Fibroblast of lung (primary cell): ENCODE measurements around the gene CD6. TPM values are rescaled to one million over a fixed set of nuclear protein-coding genes. Genes with fewer than 3 reads are reported as not detected.

ENCODE experiments used
- DNase-seq, 2 donors: peaks; one replicate each; pipeline versions ENCODE4 v3.0.0 to v3.0.0-alpha.2; 2010; ENCODE audit warnings: low read depth in 2 of 2
- H2AFZ ChIP-seq: 2 replicates; pipeline ENCODE4 v1.5.1; 2012; ENCODE audit warnings: low read length, control low read depth, inconsistent platforms
- H3K27ac ChIP-seq: 2 replicates; pipeline ENCODE4 v1.5.1; 2011; ENCODE audit warnings: low read length, control low read depth; ENCODE audit not compliant: insufficient read depth
- H3K27me3 ChIP-seq: 2 replicates; pipeline ENCODE4 v1.5.1; 2011; ENCODE audit warnings: mild to moderate bottlenecking, low read length; ENCODE audit not compliant: control insufficient read depth, insufficient read depth
- H3K36me3 ChIP-seq: 2 replicates; pipeline ENCODE4 v1.5.1; 2011; ENCODE audit warnings: low read length; ENCODE audit not compliant: control insufficient read depth, insufficient read depth
- H3K4me1 ChIP-seq: 2 replicates; pipeline ENCODE4 v1.5.1; 2011; ENCODE audit warnings: low read length; ENCODE audit not compliant: control insufficient read depth, insufficient read depth; ENCODE audit errors: extremely low read depth
- H3K4me2 ChIP-seq: 2 replicates; pipeline ENCODE4 v1.5.1; 2011; ENCODE audit warnings: low read length, control low read depth; ENCODE audit not compliant: insufficient read depth; ENCODE audit errors: extremely low read depth
- H3K4me3 ChIP-seq, 4 experiments: fragments of 200-600 bp in 1 of 4; sonication (generic) in 1 of 4; replicated peaks in 1 of 4; 2 replicates each; pipeline ENCODE4 v1.5.1; 2011 to 2016; ENCODE audit warnings: low read length in 4 of 4, low read depth in 3 of 4, mild to moderate bottlenecking in 3 of 4, control low read depth in 2 of 4, inconsistent platforms in 1 of 4, mixed read lengths in 1 of 4; ENCODE audit not compliant: insufficient read depth in 1 of 4; ENCODE audit errors: control extremely low read depth in 1 of 4
- H3K79me2 ChIP-seq: 2 replicates; pipeline ENCODE4 v1.5.1; 2012; ENCODE audit warnings: mild to moderate bottlenecking, low read length, inconsistent platforms; ENCODE audit not compliant: control insufficient read depth, insufficient read depth
- H3K9ac ChIP-seq: 2 replicates; pipeline ENCODE4 v1.5.1; 2011; ENCODE audit warnings: mild to moderate bottlenecking, low read length, control low read depth; ENCODE audit not compliant: insufficient read depth
- H3K9me3 ChIP-seq: 2 replicates; pipeline ENCODE4 v1.5.1; 2012; ENCODE audit warnings: low read depth, low read length; ENCODE audit not compliant: control insufficient read depth, insufficient read depth
- H4K20me1 ChIP-seq: 2 replicates; pipeline ENCODE4 v1.5.1; 2011; ENCODE audit warnings: low read length; ENCODE audit not compliant: control insufficient read depth, insufficient read depth; ENCODE audit errors: extremely low read depth
- EZH2 ChIP-seq: IDR thresholded peaks from 2 replicates; pipeline ENCODE4 v1.5.1; 2012; ENCODE audit warnings: low read length, control low read depth, mild to moderate bottlenecking; ENCODE audit errors: missing control alignments
- polyA plus RNA-seq, 2 donors: library from polyadenylated mRNA; depleted of rRNA in 1 of 2; stranded (reverse) in 1 of 2; unstranded in 1 of 2; fragments of >200 nt; gene quantifications; 2 replicates each; pipeline ENCODE4 v1.2.1, GENCODE V29; 2011 to 2012; ENCODE audit warnings: missing spikeins in 1 of 2
- total RNA-seq: library from RNA; depleted of rRNA; stranded (reverse); fragments of >200 nt; gene quantifications from 2 replicates; pipeline ENCODE4 v1.2.1, GENCODE V29; 2014
- TF ChIP-seq, protein P1 (sequence below), 2 donors: IDR thresholded peaks in 1 of 2; conservative IDR thresholded peaks in 1 of 2; 1 replicate in 1 of 2; 2 replicates in 1 of 2; pipeline ENCODE4 v1.5.1; 2011 to 2012; ENCODE audit warnings: low read length in 2 of 2, control low read depth in 1 of 2, inconsistent platforms in 1 of 2, low read depth in 1 of 2, mild to moderate bottlenecking in 1 of 2

CD6 gene
- total and polyA plus RNA-seq, 2 donors (not counting 1 experiment from before 2014, with no cell fraction given), result not detected

DNA sequence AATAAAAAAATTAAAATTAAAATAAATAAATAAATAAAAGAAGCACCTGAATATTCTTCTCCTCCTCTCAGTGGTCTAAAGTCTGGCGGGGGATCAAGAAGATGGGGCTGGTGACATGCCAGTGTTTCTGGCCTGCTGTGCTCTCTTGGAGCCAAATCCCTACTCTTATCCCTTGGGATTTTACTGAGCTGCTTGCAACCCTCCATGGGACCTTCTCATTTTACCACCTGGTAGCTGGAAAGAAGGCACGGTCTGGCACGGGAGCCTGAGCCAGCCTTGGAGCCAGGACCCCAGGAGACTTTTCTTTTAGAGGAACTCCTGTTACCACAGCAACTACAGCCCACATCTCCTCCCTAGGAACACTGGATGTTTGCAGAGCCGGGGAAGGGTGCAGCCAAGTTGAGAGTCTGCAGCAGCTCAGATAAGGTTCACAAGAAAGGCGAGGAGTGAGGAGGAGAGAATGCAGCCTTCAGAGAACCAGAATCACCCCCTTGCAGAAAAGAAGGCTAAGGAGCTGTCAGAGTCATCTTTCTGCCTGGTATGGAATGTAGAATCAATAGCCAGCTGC, 21.4 kb downstream of the CD6 start:
- no peaks in the 10 kb centered on the region for H3K4me1 ChIP-seq
- H3K9ac ChIP-seq, result no peak overlapping the region
- H3K4me2 ChIP-seq, result no peak overlapping the region
- H3K79me2 ChIP-seq, result no peaks in the 10 kb centered on the region
- no peak for DNase-seq
- TF ChIP-seq, protein P1, sequence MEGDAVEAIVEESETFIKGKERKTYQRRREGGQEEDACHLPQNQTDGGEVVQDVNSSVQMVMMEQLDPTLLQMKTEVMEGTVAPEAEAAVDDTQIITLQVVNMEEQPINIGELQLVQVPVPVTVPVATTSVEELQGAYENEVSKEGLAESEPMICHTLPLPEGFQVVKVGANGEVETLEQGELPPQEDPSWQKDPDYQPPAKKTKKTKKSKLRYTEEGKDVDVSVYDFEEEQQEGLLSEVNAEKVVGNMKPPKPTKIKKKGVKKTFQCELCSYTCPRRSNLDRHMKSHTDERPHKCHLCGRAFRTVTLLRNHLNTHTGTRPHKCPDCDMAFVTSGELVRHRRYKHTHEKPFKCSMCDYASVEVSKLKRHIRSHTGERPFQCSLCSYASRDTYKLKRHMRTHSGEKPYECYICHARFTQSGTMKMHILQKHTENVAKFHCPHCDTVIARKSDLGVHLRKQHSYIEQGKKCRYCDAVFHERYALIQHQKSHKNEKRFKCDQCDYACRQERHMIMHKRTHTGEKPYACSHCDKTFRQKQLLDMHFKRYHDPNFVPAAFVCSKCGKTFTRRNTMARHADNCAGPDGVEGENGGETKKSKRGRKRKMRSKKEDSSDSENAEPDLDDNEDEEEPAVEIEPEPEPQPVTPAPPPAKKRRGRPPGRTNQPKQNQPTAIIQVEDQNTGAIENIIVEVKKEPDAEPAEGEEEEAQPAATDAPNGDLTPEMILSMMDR (conservative IDR thresholded peaks at IDR 0.05 in 1 of 2, IDR thresholded peaks at IDR 0.05 in 1 of 2; ENCODE audit: low read depth in 1 of 2, low read length in 2 of 2), result no peak
- TF ChIP-seq EZH2, result no peak
- H3K4me3 ChIP-seq, result no peak overlapping the region
- H4K20me1 ChIP-seq, result no peaks in the 10 kb centered on the region
- peaks cover 12% of the 10 kb centered on the region for H3K27me3 ChIP-seq
- no peaks in the 10 kb centered on the region for H3K36me3 ChIP-seq
- no peak overlapping the region for H3K27ac ChIP-seq
- H3K9me3 ChIP-seq, result no peaks in the 10 kb centered on the region
- no peak overlapping the region for H2AFZ ChIP-seq

DNA sequence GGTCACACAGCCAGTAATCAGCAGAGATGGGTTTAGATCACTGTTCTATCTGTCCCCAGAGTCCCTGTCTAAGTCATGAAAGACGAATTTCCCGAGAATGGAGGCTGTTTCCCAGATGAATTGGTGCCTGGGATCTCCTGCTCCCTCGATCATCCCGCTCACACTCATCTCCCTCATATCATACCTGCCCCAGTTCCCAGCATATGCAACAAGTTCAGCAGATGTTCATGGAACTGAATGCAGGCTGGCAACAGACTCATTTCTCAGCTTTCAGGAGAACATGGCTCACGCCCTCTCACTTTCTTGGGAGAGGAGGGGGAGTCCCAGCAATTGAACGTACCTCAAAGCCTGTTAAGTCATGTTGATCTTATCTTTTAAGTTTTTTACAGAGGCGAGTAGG, 22.1 kb downstream of the CD6 start:
- no peak overlapping the region for H3K27ac ChIP-seq
- no peak for DNase-seq
- H3K9me3 ChIP-seq, result no peaks in the 10 kb centered on the region
- H3K4me3 ChIP-seq, result no peak overlapping the region
- no peak for TF ChIP-seq EZH2
- TF ChIP-seq, protein P1 (conservative IDR thresholded peaks at IDR 0.05 in 1 of 2, IDR thresholded peaks at IDR 0.05 in 1 of 2; ENCODE audit: low read depth in 1 of 2, low read length in 2 of 2), result no peak
- H3K4me1 ChIP-seq, result no peaks in the 10 kb centered on the region
- no peaks in the 10 kb centered on the region for H3K79me2 ChIP-seq
- H4K20me1 ChIP-seq, result no peaks in the 10 kb centered on the region
- no peak overlapping the region for H3K9ac ChIP-seq
- H2AFZ ChIP-seq, result no peak overlapping the region
- H3K36me3 ChIP-seq, result no peaks in the 10 kb centered on the region
- no peak overlapping the region for H3K4me2 ChIP-seq
- H3K27me3 ChIP-seq, result peaks cover 14% of the 10 kb centered on the region

DNA sequence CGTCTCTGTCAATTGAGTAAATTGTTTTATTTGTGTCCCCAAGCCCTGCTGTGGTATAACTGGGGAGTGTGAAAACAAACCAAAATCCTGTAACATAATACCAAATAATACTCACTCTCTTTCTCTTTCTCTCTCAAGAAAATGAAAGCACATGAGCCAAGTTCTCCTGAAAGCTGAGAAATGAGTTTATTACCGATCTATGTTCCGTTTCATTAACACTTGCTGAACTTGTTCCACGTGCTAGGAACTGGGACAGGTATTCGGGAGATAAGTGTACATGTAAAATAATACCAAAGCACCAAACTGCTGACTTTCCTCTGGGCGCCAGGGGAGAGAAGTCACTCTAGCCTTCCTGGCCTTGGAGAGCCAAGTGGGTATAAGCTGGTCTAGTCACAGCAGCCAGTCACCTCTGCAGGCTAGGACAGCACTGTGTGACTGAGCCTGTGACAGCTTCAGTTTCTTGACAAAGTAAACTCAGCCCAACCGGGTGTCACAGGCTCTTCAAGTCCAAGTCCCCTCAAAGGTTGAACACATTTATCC, 23.1 kb downstream of the CD6 start:
- H4K20me1 ChIP-seq, result no peaks in the 10 kb centered on the region
- no peaks in the 10 kb centered on the region for H3K36me3 ChIP-seq
- H3K79me2 ChIP-seq, result no peaks in the 10 kb centered on the region
- no peak overlapping the region for H3K4me3 ChIP-seq
- TF ChIP-seq, protein P1 (conservative IDR thresholded peaks at IDR 0.05 in 1 of 2, IDR thresholded peaks at IDR 0.05 in 1 of 2; ENCODE audit: low read depth in 1 of 2, low read length in 2 of 2), result no peak
- no peak overlapping the region for H3K9ac ChIP-seq
- no peak for DNase-seq
- H3K4me2 ChIP-seq, result no peak overlapping the region
- H3K27me3 ChIP-seq, result peaks cover 8% of the 10 kb centered on the region
- H3K9me3 ChIP-seq, result no peaks in the 10 kb centered on the region
- H2AFZ ChIP-seq, result no peak overlapping the region
- no peak overlapping the region for H3K27ac ChIP-seq
- H3K4me1 ChIP-seq, result no peaks in the 10 kb centered on the region
